HEK293 (cell line): Measurements from ENCODE around the gene ADAMTS19.

Experiments
- CTCF ChIA-PET: fragments of 350-600 bp; formaldehyde crosslinking; extraction: SDS; loops from one replicate; lab custom pipeline; 2021; ENCODE audit warnings: antibody characterized with exemption; lab: Yijun Ruan, JAX
- POLR2A ChIA-PET: fragments of 300-600 bp; formaldehyde crosslinking; extraction: SDS; loops from one replicate; lab custom pipeline; 2020; ENCODE audit warnings: antibody characterized with exemption, inconsistent platforms; lab: Yijun Ruan, JAX
- H3K27ac ChIP-seq: fragments of 200-500 bp; sonication (Bioruptor generic); 2 replicates; pipeline ENCODE4 v1.5.1; 2014; ENCODE audit warnings: low read depth, low read length, control low read depth, inconsistent platforms; ENCODE audit errors: extremely low read depth
- H3K36me3 ChIP-seq, 2 experiments: fragments of 200-500 bp in 1 of 2; sonication (Bioruptor generic) in 1 of 2; 1 replicate in 1 of 2; 2 replicates in 1 of 2; pipeline ENCODE4 v1.5.1; 2014 to 2017; ENCODE audit warnings: inconsistent platforms in 2 of 2, low read length in 2 of 2; ENCODE audit not compliant: control insufficient read depth in 2 of 2, insufficient read depth in 1 of 2
- H3K4me1 ChIP-seq: fragments of 200-500 bp; sonication (Bioruptor generic); 2 replicates; pipeline ENCODE4 v1.5.1; 2014; ENCODE audit warnings: mild to moderate bottlenecking, low read length, inconsistent platforms; ENCODE audit not compliant: control insufficient read depth, insufficient read depth
- H3K4me3 ChIP-seq: 2 replicates; pipeline ENCODE4 v1.5.1; 2011; ENCODE audit warnings: low read depth, mild to moderate bottlenecking, control low read depth, low read length, moderate library complexity
- H3K9me3 ChIP-seq: fragments of 200-500 bp; sonication (Bioruptor generic); 2 replicates; pipeline ENCODE4 v1.5.1; 2014; ENCODE audit warnings: low read depth, low read length, inconsistent platforms; ENCODE audit not compliant: control insufficient read depth, insufficient read depth
- AEBP2 ChIP-seq: fragments of 450-650 bp; formaldehyde crosslinking; IDR thresholded peaks from 2 replicates; pipeline ENCODE4 v1.5.1; 2016; ENCODE audit warnings: missing biosample characterization, missing genetic modification characterization, borderline replicate concordance
- BCL6B ChIP-seq: fragments of 450-650 bp; formaldehyde crosslinking; IDR thresholded peaks from 2 replicates; pipeline ENCODE4 v1.5.1; 2017; ENCODE audit warnings: missing biosample characterization, missing genetic modification characterization
- GLI2 ChIP-seq: fragments of 450-650 bp; formaldehyde crosslinking; IDR thresholded peaks from 2 replicates; pipeline ENCODE4; 2017; ENCODE audit warnings: missing biosample characterization, missing genetic modification characterization, low read depth, borderline replicate concordance
- KLF8 ChIP-seq: fragments of 450-650 bp; formaldehyde crosslinking; IDR thresholded peaks from 2 replicates; pipeline ENCODE4 v1.5.1; 2016; ENCODE audit warnings: missing biosample characterization, missing genetic modification characterization
- MEIS1 ChIP-seq: sonication (generic); formaldehyde crosslinking; IDR thresholded peaks from 2 replicates; pipeline ENCODE4 v1.8.1; 2022; ENCODE audit warnings: missing genetic modification reagents, mild to moderate bottlenecking, borderline replicate concordance
- MYNN ChIP-seq: fragments of 450-650 bp; formaldehyde crosslinking; IDR thresholded peaks from 2 replicates; pipeline ENCODE4 v1.5.1; 2016; ENCODE audit warnings: missing biosample characterization, missing genetic modification characterization, borderline replicate concordance
- SALL2 ChIP-seq: fragments of 450-650 bp; formaldehyde crosslinking; IDR thresholded peaks from 2 replicates; pipeline ENCODE4 v1.5.0; 2017; ENCODE audit warnings: missing biosample characterization, mild to moderate bottlenecking, missing genetic modification characterization, borderline replicate concordance
- SCRT2 ChIP-seq: fragments of 450-650 bp; formaldehyde crosslinking; IDR thresholded peaks from 2 replicates; pipeline ENCODE4 v1.5.1; 2016; ENCODE audit warnings: missing biosample characterization, missing genetic modification characterization
- SP3 ChIP-seq: fragments of 450-650 bp; formaldehyde crosslinking; IDR thresholded peaks from 2 replicates; pipeline ENCODE4 v1.5.1; 2016; ENCODE audit warnings: missing biosample characterization, missing genetic modification characterization
- YY1 ChIP-seq: fragments of 450-650 bp; formaldehyde crosslinking; IDR thresholded peaks from 2 replicates; pipeline ENCODE4 v1.5.1; 2018; ENCODE audit warnings: missing biosample characterization, missing genetic modification characterization
- ZBTB21 ChIP-seq: fragments of 450-650 bp; formaldehyde crosslinking; IDR thresholded peaks from 2 replicates; pipeline ENCODE4 v1.5.1; 2017; ENCODE audit warnings: missing biosample characterization, missing genetic modification characterization
- ZIC2 ChIP-seq: fragments of 450-650 bp; formaldehyde crosslinking; IDR thresholded peaks from 2 replicates; pipeline ENCODE4 v1.5.1; 2016; ENCODE audit warnings: missing biosample characterization, missing genetic modification characterization
- ZNF18 ChIP-seq: fragments of 450-650 bp; formaldehyde crosslinking; IDR thresholded peaks from 2 replicates; pipeline ENCODE4 v1.5.1; 2016; ENCODE audit warnings: missing biosample characterization, missing genetic modification characterization
- ZNF221 ChIP-seq: fragments of 450-650 bp; formaldehyde crosslinking; IDR thresholded peaks from 2 replicates; pipeline ENCODE4 v1.5.1; 2017; ENCODE audit warnings: missing biosample characterization, missing genetic modification characterization, borderline replicate concordance
- ZNF26 ChIP-seq: fragments of 450-650 bp; formaldehyde crosslinking; IDR thresholded peaks from 2 replicates; pipeline ENCODE4 v1.5.1; 2016; ENCODE audit warnings: missing biosample characterization, missing genetic modification characterization
- ZNF302 ChIP-seq: fragments of 450-650 bp; formaldehyde crosslinking; IDR thresholded peaks from 2 replicates; pipeline ENCODE4 v1.5.1; 2016; ENCODE audit warnings: missing biosample characterization, missing genetic modification characterization, low read depth
- ZNF362 ChIP-seq: fragments of 450-650 bp; formaldehyde crosslinking; IDR thresholded peaks from 2 replicates; pipeline ENCODE4 v1.5.1; 2016; ENCODE audit warnings: missing biosample characterization, missing genetic modification characterization
- ZNF391 ChIP-seq: fragments of 450-650 bp; formaldehyde crosslinking; IDR thresholded peaks from 2 replicates; pipeline ENCODE4 v1.5.1; 2016; ENCODE audit warnings: low read depth, missing biosample characterization, missing genetic modification characterization, borderline replicate concordance
- ZNF394 ChIP-seq: fragments of 450-650 bp; formaldehyde crosslinking; IDR thresholded peaks from 2 replicates; pipeline ENCODE4 v1.5.1; 2016; ENCODE audit warnings: missing biosample characterization, missing genetic modification characterization, mild to moderate bottlenecking, moderate library complexity, borderline replicate concordance
- ZNF473 ChIP-seq: fragments of 450-650 bp; formaldehyde crosslinking; IDR thresholded peaks from 2 replicates; pipeline ENCODE4 v1.5.1; 2017; ENCODE audit warnings: missing biosample characterization, missing genetic modification characterization
- ZNF521 ChIP-seq: fragments of 450-650 bp; formaldehyde crosslinking; IDR thresholded peaks from 2 replicates; pipeline ENCODE4 v1.5.1; 2017; ENCODE audit warnings: missing biosample characterization, mild to moderate bottlenecking, missing genetic modification characterization
- ZNF544 ChIP-seq: fragments of 450-650 bp; formaldehyde crosslinking; IDR thresholded peaks from 2 replicates; pipeline ENCODE4 v1.5.0; 2017; ENCODE audit warnings: missing biosample characterization, missing genetic modification characterization
- ZNF580 ChIP-seq: fragments of 450-650 bp; formaldehyde crosslinking; IDR thresholded peaks from 2 replicates; pipeline ENCODE4 v1.5.1; 2016; ENCODE audit warnings: missing biosample characterization, missing genetic modification characterization
- ZNF621 ChIP-seq: fragments of 450-650 bp; formaldehyde crosslinking; IDR thresholded peaks from 2 replicates; pipeline ENCODE4 v1.5.1; 2017; ENCODE audit warnings: missing biosample characterization, missing genetic modification characterization
- ZNF843 ChIP-seq: fragments of 450-650 bp; formaldehyde crosslinking; IDR thresholded peaks from 2 replicates; pipeline ENCODE4 v1.5.1; 2016; ENCODE audit warnings: missing biosample characterization, missing genetic modification characterization
- ZSCAN5A ChIP-seq: fragments of 450-650 bp; formaldehyde crosslinking; IDR thresholded peaks from 2 replicates; pipeline ENCODE4 v1.5.1; 2016; ENCODE audit warnings: missing biosample characterization, missing genetic modification characterization
- ZXDB ChIP-seq: fragments of 450-650 bp; formaldehyde crosslinking; IDR thresholded peaks from 2 replicates; pipeline ENCODE4 v1.5.1; 2016; ENCODE audit warnings: missing biosample characterization, missing genetic modification characterization

Gene ADAMTS19

GRCh38 chr5:129608350-129608749, 148.3 kb downstream of the ADAMTS19 start:
- H3K9me3 ChIP-seq = no peaks in the 10 kb centered on the region
- H3K4me3 ChIP-seq = no peak overlapping the region
- H3K4me1 ChIP-seq = no peaks in the 10 kb centered on the region
- H3K36me3 ChIP-seq = no peaks in the 10 kb centered on the region
- ChIA-PET POLR2A (no interaction called here), CTCF (no interaction called here)
- TF ChIP-seq ZIC2 (tag by site-specific recombination) (no peak), SP3 (tag by site-specific recombination) (no peak), ZSCAN5A (tag by site-specific recombination) (no peak), ZBTB21 (no peak), ZNF544 (tag by site-specific recombination) (no peak), YY1 (no peak), ZNF473 (tag by site-specific recombination) (no peak), SCRT2 (tag by site-specific recombination) (no peak), ZNF621 (tag by site-specific recombination) (no peak), MYNN (no peak), GLI2 (tag by site-specific recombination) (no peak), ZXDB (tag by site-specific recombination) (no peak), ZNF302 (tag by site-specific recombination) (no peak), ZNF521 (tag by site-specific recombination) (no peak)
- H3K27ac ChIP-seq = no peak overlapping the region

- CTCF ChIA-PET = interaction anchor here (0.6 kb wide), 1 partner anchor 14 kb away, joined by 3 read pairs; no protein-coding TSS in a partner anchor
- Histone ChIP-seq H3K4me3 (no peak overlapping the region), H3K9me3 (no peaks in the 10 kb centered on the region), H3K4me1 (no peaks in the 10 kb centered on the region), H3K27ac (no peak overlapping the region)
- POLR2A ChIA-PET = no interaction called here
- TF ChIP-seq ZNF221 (tag by site-specific recombination) (no peak), ZNF394 (no peak), ZNF843 (tag by site-specific recombination) (no peak), ZNF26 (no peak), ZNF18 (tag by site-specific recombination) (no peak), SALL2 (no peak), GLI2 (tag by site-specific recombination) (no peak), MEIS1 (CRISPR knock-in tag) (no peak), BCL6B (tag by site-specific recombination) (no peak), KLF8 (tag by site-specific recombination) (no peak), ZNF391 (tag by site-specific recombination) (no peak), ZNF580 (tag by site-specific recombination) (no peak), ZNF362 (no peak), AEBP2 (tag by site-specific recombination) (no peak)
- TF ChIP-seq, all 188 proteins: peak for 0
- no peaks in the 10 kb centered on the region for H3K36me3 ChIP-seq
These were observed 149.6 kb downstream of the ADAMTS19 start for GRCh38 chr5:129609710-129610109.
